CD4-positive, alpha-beta T cell treated with Interleukin-10 for 1 hour (primary cell): ENCODE results near the gene ARMC7.
"Not testable (repeated sequence)": the region's sequence is repeated elsewhere in the genome, so short reads cannot be mapped to it uniquely, and the experiment has no call there.

Experiments
- DNase-seq: peaks from one replicate; pipeline ENCODE4 v3.0.0-alpha.2; 2020

Gene ARMC7

GRCh38 chr17:75154195-75155106 lies 44.7 kb downstream of the ARMC7 start, which contains the start of gene JPT1:
JPT1 (minus strand) TSS chr17:75154512; CDS start chr17:75154397, 115 bp downstream.
- DNase-seq: peak; percentile 99

DNA sequence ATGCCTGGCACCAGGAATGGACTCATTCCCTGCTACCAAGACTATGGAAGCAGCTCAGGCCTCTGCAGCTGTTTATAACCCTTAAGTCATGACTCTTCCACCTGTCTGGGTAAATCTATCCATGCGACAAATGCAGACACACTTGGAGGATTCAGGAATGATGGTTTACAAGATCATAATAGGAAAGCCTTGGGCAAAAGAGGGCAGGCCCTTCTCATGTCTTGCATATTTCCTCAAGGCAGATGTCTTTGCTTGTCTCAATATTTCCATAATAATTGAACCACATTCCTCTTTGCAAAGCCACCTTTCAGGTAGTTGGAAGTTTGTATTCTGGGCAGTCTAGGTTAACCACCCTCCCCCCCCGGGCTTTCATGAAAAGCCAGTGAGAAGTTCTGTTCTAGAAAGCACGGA lies 45.4 kb downstream of the ARMC7 start:
- DNase-seq: no peak

GRCh38 chr17:75158480-75158879 lies 48.7 kb downstream of the ARMC7 start:
- DNase-seq: not testable (repeated sequence)

GRCh38 chr17:75159196-75160031 lies 49.6 kb downstream of the ARMC7 start:
- DNase-seq: no peak

DNA sequence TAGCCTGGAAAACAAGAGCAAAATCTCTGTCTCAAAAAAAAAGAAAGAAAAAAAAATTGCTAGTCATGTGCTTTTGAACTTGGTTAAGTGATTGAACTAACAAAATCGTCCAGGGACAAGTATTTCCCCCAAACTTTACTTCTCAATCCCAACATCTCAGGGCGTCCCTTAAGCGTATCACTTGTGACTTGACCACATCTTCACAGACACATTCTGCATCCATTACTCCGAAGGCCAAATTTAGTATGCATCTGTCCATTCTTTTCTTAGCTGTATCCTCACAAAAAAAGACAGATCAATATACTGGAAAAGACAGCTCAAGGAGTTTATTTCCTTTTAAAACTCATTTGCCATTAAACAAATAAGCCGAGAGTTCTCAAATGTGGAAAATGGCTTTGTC lies 50.4 kb downstream of the ARMC7 start:
- no peak for DNase-seq

GRCh38 chr17:75163074-75163473 lies 53.3 kb downstream of the ARMC7 start:
- no peak for DNase-seq

DNA sequence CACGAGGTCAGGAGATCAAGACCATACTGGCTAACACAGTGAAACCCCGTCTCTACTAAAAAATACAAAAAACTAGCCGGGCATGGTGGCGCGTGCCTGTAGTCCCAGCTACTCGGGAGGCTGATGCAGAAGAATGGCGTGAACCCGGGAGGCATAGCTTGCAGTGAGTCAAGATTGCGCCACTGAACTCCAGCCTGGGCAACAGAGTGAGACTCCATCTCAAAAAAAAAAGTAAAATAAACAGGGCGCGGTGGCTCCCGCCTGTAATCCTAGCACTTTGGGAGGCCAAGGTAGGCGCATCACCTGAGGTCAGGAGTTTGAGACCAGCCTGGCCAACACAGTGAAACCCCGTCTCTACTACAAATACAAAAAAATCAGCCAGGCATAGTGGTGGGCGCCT lies 54.8 kb downstream of the ARMC7 start:
- DNase-seq: not testable (repeated sequence)

DNA sequence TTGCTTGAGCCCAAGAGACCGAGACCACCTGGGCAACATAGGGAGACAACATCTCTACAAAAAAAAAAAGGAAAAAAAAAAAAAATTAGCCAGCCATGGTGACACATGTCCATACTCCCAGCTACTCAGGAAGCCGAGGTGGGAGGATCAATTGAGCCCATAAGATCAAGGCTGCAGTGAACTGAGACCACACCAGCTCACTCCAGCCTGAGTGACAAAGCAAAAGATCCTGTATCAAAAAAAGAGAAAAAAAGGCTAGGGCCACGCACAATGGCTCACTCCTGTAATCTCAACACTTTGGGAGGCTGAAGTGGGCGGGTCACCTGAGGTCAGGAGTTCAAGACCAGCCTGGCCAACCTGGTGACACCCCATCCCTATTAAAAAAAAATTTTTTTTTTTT lies 59.2 kb downstream of the ARMC7 start:
- no peak for DNase-seq

DNA sequence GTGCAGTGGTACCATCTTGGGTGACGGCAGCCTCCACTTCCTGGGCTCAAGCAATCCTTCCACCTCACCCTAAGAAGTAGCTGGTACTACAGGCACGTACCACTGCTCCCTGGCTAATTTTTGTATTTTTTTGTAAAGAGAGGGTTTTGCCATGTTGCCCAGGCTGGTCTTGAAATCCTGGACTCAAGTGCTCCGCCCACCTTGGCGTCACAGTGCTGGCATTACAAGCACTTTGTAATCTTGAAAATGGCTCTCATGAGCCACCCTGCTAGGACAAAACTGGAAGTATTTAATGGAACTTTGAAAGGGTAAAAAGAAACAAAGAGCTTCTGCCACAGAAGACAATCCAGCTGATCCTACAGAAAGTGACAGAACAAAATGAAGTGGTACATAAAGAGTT lies 63.8 kb downstream of the ARMC7 start:
- DNase-seq: no peak

- DNase-seq: no peak
These were observed 65.2 kb downstream of the ARMC7 start for GRCh38 chr17:75174996-75175395.

DNA sequence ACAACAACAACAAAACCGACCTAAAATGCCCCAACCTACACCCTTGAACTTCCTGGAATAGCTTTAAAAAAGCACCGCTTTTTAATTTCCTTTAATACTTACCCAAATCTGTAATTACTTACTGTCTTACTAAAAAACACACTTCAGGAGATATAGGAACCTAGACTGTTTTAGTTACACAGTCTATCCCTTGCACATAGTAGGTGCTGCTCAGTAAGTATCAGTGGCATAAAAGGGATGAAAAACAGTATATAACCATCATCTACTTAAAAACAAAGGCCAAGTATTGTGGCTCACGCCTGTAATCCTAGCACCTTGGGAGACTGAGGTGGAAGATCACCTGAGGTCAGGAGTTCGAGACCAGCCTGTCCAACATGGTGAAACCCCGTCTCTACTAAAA lies 66.9 kb downstream of the ARMC7 start:
- no peak for DNase-seq

- DNase-seq: no peak
These were observed 68.7 kb downstream of the ARMC7 start for GRCh38 chr17:75178453-75178852.
